NB4 (cell line): Measurements from ENCODE around the gene MRPL36.

Experiments
- CTCF ChIP-seq: IDR thresholded peaks from one replicate; pipeline ENCODE4 v1.5.1; 2012; ENCODE audit warnings: low read depth, low read length
- MAX ChIP-seq: IDR thresholded peaks from 2 replicates; pipeline ENCODE4 v1.6.1; 2011; ENCODE audit warnings: low read depth, low read length
- MYC ChIP-seq: IDR thresholded peaks from 2 replicates; pipeline ENCODE4 v1.6.1; 2011; ENCODE audit warnings: low read depth, low read length
- POLR2A ChIP-seq: IDR thresholded peaks from 2 replicates; pipeline ENCODE4 v1.6.1; 2011; ENCODE audit warnings: mild to moderate bottlenecking; ENCODE audit not compliant: insufficient read length; ENCODE audit errors: extremely low read depth

GRCh38 chr5:1764606-1764960, 35.1 kb downstream of the MRPL36 start:
- TF ChIP-seq CTCF = no peak
- no peak for TF ChIP-seq MAX
- no peak for TF ChIP-seq POLR2A
- no peak for TF ChIP-seq MYC
